Neutrophil (primary cell): ENCODE results near the gene CGN.

Experiments used
- H3K27ac ChIP-seq: fragments of 200-600 bp; sonication (generic); 2 replicates; pipeline ENCODE4 v1.5.1; 2016; ENCODE audit warnings: mild to moderate bottlenecking, moderate library complexity
- H3K27me3 ChIP-seq: fragments of 200-600 bp; sonication (generic); 2 replicates; pipeline ENCODE4 v1.6.0; 2016; ENCODE audit warnings: mild to moderate bottlenecking
- H3K36me3 ChIP-seq: fragments of 200-600 bp; sonication (generic); 2 replicates; pipeline ENCODE4 v1.5.1; 2017
- H3K4me1 ChIP-seq, 2 experiments: fragments of 200-600 bp in 1 of 2; sonication (generic) in 1 of 2; 1 replicate in 1 of 2; 2 replicates in 1 of 2; pipeline versions ENCODE4 v1.5.1 to v1.6.1; 2013 to 2016; ENCODE audit warnings: low read depth in 1 of 2, low read length in 1 of 2, mild to moderate bottlenecking in 1 of 2, moderate library complexity in 1 of 2; ENCODE audit not compliant: control insufficient read depth in 1 of 2, insufficient read depth in 1 of 2
- H3K4me3 ChIP-seq, 2 experiments: fragments of 200-600 bp in 1 of 2; sonication (generic) in 1 of 2; 1 replicate in 1 of 2; 2 replicates in 1 of 2; pipeline ENCODE4 v1.5.1; 2013 to 2016; ENCODE audit warnings: low read depth in 1 of 2, low read length in 1 of 2, mild to moderate bottlenecking in 1 of 2, moderate library complexity in 1 of 2
- H3K9me3 ChIP-seq: fragments of 200-600 bp; sonication (generic); 2 replicates; pipeline ENCODE4 v1.5.1; 2016
- TF ChIP-seq, protein P1 (sequence below): fragments of 200-600 bp; sonication (generic); IDR thresholded peaks from 2 replicates; pipeline ENCODE4 v1.5.1; 2016; ENCODE audit warnings: antibody characterized with exemption

The CGN gene

DNA sequence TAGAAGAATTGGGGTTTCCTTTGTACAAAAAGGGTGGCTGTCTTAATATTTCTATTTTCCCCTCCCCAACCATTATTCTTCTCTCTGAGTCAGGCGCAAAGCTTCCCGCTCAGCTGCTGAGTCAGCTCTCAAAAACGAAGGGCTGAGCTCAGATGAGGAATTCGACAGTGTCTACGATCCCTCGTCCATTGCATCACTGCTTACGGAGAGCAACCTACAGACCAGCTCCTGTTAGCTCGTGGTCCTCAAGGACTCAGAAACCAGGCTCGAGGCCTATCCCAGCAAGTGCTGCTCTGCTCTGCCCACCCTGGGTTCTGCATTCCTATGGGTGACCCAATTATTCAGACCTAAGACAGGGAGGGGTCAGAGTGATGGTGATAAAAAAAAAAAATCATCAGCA, 25.9 kb downstream of the CGN start:
- Histone ChIP-seq H3K36me3 (no peaks in the 10 kb centered on the region), H3K4me3 (no peak overlapping the region), H3K27me3 (peaks cover 26% of the 10 kb centered on the region), H3K27ac (no peak overlapping the region), H3K9me3 (no peaks in the 10 kb centered on the region), H3K4me1 (peaks cover 22 to 25% of the 10 kb centered on the region in 2 experiments)
- TF ChIP-seq, protein P1, sequence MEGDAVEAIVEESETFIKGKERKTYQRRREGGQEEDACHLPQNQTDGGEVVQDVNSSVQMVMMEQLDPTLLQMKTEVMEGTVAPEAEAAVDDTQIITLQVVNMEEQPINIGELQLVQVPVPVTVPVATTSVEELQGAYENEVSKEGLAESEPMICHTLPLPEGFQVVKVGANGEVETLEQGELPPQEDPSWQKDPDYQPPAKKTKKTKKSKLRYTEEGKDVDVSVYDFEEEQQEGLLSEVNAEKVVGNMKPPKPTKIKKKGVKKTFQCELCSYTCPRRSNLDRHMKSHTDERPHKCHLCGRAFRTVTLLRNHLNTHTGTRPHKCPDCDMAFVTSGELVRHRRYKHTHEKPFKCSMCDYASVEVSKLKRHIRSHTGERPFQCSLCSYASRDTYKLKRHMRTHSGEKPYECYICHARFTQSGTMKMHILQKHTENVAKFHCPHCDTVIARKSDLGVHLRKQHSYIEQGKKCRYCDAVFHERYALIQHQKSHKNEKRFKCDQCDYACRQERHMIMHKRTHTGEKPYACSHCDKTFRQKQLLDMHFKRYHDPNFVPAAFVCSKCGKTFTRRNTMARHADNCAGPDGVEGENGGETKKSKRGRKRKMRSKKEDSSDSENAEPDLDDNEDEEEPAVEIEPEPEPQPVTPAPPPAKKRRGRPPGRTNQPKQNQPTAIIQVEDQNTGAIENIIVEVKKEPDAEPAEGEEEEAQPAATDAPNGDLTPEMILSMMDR = no peak

GRCh38 chr1:151539321-151540020, 28.3 kb downstream of the CGN start:
- Histone ChIP-seq H3K9me3 (no peaks in the 10 kb centered on the region), H3K4me1 (peaks cover 22 to 25% of the 10 kb centered on the region in 2 experiments), H3K27me3 (peaks cover 40% of the 10 kb centered on the region), H3K4me3 (peak overlapping the region; percentile 70 to 83), H3K36me3 (no peaks in the 10 kb centered on the region), H3K27ac (peak overlapping the region; percentile 77)
- TF ChIP-seq, protein P1 = no peak

DNA sequence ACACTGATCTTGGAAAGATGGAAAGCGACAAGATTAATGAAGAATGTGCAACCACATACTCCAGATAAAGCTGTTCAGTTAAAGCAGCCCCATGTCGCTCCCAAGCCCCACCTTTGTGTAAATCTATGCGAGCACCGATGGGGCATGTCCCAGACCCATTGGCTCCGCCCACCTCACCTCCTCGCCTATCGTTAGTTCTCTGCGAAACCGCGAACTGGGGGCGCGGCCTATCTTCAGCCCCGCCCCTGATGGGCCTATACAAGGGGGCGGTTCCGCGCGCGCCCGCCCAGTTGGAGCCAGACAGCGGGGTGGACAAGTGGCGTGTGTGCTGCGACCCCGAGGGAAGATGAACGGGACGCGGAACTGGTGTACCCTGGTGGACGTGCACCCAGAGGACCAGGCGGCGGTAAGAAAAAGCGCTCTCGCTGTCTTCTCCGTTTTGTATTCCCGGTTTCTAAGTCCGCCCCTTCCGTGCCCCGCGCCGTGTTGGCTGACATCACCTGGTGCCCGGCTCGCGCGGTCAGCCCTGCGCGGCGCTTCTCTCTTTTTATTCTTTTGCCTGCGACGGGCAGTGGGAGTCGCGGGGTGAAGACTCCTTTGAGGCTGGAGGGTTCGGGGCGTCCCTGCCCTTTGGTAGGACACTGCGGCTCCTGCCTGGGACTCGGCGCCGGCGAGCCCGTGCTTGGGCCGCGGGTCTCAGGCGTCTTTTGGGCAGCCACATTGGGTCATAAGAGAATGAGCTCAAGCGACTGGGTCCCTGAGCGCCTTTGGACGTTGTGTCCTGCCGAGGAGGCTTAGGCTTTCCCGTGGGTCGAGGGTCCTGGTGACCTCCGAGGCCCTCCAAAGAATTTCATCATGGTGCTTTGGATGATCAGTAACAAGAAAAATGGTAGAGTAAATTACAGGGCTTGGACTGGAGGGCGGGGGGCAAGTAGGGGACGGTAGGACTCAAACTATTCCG, 29.1 kb downstream of the CGN start, which contains the start of gene TUFT1:
TSS of gene TUFT1 (plus strand) at position 289 of the 961 bp plus-strand sequence. CDS start at position 347, 58 bp downstream.
- TF ChIP-seq, protein P1 = no peak
- Histone ChIP-seq H3K9me3 (no peaks in the 10 kb centered on the region), H3K27me3 (peaks cover 40% of the 10 kb centered on the region), H3K27ac (peak within 1 kb of the TSS; percentile 77), H3K4me1 (peaks cover 22 to 25% of the 10 kb centered on the region in 2 experiments), H3K4me3 (peak within 1 kb of the TSS; percentile 70 to 83), H3K36me3 (no peaks in the 10 kb centered on the region)

DNA sequence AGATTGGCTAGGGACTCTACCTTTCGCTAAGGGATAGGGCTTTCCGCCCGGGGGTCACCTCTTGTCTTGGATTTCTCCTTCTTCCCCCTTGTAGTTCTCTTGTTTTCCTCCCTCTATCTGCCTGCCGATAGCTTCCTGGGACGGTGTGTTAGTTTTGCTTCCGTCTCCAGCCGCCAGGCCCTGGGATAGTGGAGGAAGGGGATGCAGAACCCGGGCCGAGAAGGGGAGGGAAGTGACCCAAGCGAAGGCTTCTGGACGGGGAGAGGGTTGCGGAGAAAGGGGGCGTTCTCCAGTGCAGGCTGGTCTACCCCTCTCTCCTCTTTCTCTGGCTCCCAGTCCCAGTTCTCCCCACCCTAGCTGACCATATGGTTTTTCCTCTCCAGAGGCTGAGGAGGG, 29.8 kb downstream of the CGN start:
- peaks cover 22 to 25% of the 10 kb centered on the region in 2 experiments for H3K4me1 ChIP-seq
- H3K27ac ChIP-seq = peak overlapping the region; percentile 77
- H3K27me3 ChIP-seq = peaks cover 40% of the 10 kb centered on the region
- H3K36me3 ChIP-seq = no peaks in the 10 kb centered on the region
- peak overlapping the region; percentile 70 to 83 for H3K4me3 ChIP-seq
- TF ChIP-seq, protein P1 = no peak
- no peaks in the 10 kb centered on the region for H3K9me3 ChIP-seq

DNA sequence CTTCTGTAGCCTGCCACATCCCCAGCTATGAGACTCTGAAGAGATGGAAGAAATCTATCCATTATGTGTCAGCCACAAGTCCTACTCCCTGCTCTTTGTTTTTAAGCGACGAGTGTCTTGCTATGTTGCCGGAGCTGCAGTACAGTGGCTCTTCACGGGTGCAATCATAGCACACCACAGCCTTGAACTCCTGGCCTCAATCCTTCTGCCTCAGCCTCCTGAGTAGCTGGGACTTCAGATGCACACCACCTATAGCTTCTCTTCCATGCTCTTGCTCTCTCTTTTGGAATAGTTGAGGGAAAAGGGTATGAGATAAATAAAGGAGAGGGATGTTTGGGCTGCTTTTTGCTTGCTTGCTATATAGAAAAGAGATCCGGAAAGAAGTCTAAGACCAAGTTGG, 30.6 kb downstream of the CGN start:
- H3K36me3 ChIP-seq = no peaks in the 10 kb centered on the region
- no peak overlapping the region for H3K4me3 ChIP-seq
- H3K27ac ChIP-seq = no peak overlapping the region
- H3K27me3 ChIP-seq = peaks cover 47% of the 10 kb centered on the region
- TF ChIP-seq, protein P1 = no peak
- H3K4me1 ChIP-seq = peaks cover 22 to 25% of the 10 kb centered on the region in 2 experiments
- no peaks in the 10 kb centered on the region for H3K9me3 ChIP-seq
